ENCODE measurements around the gene COL16A1.
A peak's percentile ranks its signal among the peaks of the same experiment; 100 is the strongest.

Gene COL16A1

GRCh38 chr1:31683997-31684396, 19.8 kb downstream of the COL16A1 start:
- no peak for DNase-seq

DNA sequence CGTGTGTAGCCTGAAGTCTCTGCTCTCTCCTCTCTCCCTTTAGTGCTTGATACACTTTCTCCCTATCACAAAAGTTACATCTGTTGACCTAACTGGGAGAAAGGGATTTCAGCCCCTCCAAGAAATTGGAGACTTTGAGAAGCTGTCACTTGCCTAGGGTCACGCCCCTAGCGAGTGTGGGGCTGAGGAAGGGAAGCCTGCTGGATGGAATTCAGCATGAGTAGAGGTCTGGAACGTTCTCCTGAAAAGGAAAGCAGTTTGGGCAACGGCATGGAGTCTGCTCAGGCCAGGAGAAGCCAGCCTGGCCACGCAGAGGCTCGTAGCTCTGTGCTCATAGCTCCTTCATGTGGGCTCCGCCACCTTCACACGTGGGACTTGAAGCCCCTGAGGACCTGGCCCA, 22.4 kb downstream of the COL16A1 start:
- DNase-seq = no peak

DNA sequence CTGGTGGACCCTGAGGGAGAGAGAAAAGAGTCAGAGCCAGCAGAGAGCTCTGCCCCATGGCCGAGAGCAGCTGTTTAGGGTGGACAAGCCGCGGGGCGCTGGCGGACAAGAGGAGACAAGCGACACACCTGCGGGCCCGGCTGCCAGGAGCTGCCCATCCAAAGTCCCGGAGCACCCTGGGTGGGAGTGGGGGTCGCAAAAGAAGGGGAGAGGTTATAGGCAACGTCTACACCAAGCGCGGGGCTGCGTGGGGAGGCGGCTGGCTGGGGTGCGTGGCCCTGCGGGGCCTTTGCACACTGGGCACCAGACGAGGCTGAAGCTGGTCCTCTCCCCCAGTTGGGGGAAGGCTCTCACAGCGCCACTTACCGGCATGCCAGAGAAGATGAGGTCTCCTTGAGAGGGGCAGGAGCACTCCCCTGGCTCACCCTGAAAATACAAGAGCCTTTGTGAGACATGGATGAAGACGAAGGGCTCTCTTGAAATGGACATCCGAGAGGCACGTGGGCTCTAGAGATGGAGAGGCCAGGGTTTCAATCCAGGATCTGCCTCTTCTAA, 24.1 kb downstream of the COL16A1 start:
- no peak for DNase-seq

DNA sequence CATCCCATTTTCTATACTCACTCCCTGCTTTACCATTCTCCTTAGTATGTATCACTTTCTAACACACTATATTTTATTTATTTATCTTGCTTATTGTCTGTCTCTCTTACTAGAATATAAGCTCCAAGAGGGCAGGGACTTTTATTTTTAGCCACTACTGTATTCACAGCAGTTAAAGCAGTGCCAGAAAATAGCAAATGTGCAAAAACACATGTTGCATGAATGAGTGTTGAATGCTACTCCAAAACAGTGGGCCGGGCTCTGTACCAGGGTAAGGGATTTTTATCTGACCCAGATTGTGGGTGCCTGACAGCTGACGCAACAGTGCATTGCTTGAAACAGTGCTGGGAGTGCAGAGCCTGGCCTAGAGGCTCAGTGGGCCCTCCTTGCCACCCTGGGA, 24.7 kb downstream of the COL16A1 start:
- no peak for DNase-seq

- no peak for DNase-seq
Measured at GRCh38 chr1:31678681-31679080, 25.1 kb downstream of the COL16A1 start.

DNA sequence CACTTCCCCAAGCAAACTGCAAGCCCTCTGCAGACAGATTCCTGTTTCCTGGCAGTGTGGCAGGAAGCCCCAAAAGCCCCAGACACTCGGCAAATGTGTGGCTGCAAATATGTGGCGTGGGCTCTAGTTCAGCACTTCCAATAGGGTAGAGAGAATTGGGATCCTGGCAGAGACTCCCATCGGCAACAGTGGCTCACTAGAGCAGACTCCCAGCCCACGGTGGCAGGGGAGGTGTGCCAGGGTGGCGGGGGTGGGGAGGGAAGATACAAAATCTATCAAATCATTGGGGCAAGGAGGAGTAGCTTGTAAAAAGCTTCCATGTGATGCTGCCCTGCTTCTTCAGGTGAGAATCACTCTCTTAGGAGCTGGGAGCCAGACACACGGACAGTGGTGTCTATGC, 25.9 kb downstream of the COL16A1 start:
- no peak for DNase-seq

- no peak for DNase-seq
Measured at GRCh38 chr1:31677401-31677800, 26.4 kb downstream of the COL16A1 start.

DNA sequence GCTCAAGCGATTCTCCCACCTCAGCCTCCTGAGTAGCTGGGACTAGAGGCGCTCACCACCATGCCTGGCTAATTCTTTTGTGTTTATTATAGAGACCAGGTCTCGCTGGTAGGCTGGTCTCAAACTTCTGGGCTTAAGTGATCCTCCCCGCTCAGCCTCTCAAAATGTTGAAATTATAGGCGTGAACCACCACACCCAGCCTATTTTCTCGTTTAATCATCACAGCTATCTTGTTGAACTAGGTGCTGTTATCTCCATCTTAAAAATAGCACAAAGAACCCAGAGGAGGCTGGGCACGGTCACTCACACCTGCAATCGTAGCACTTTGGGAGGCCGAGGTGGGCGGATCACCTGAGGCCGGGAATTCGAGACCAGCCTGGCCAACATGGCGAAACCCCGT, 28.1 kb downstream of the COL16A1 start:
- no peak for DNase-seq

GRCh38 chr1:31675161-31675560, 28.7 kb downstream of the COL16A1 start:
- no peak for DNase-seq

- no peak for DNase-seq
Measured at GRCh38 chr1:31674626-31675025, 29.2 kb downstream of the COL16A1 start.

DNA sequence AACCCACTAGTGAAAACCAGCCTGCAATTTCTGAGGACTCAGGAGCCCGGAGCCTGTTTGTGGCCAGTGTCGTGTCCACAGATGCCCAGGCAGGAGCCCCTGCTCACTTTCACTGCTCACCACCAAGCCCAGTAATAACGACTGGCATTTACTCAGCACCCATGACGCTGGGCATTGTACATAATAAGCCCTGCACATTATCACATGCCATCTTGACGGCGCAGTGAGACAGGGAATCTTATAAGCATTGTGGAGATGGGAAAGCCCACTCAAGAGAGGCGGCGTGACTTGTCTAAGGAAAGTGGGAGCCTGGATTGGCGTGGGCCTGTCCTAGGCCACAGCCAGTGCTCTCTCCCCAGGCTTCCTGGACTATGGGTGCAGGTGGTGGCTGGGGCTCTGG, 30.4 kb downstream of the COL16A1 start:
- no peak for DNase-seq

GRCh38 chr1:31672986-31673385, 30.8 kb downstream of the COL16A1 start:
- no peak for DNase-seq

DNA sequence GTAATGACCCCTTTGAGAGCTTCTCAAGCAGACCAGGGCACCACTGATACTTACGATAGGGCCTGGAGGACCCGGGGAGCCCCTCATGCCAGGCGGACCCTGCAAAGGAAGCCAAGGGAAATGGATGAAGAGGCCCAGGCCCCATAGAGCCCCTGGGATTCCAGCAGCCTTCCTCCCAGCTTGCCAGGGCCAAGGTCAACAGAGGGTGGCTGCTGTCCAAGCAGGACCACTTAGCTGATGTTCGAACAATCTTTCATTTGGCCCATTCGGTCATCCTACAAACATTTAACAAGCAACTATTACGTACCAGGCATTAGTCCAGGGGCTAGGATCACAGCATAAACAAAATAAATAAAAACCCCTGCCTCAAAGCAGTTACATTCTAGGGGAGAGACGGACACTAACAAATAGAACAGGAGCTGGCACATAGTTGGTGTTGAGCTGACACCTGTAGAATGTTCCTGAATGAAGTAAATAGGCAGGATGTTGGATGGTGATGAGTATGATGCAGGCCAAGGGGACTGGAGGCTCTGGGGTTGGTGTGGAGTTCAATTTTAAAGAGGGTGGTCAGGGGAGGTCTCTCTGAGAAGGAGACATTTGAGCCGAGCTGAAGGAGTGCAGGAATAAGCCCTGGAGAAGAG, 32.1 kb downstream of the COL16A1 start:
- DNase-seq = no peak

- DNase-seq = no peak
Measured at GRCh38 chr1:31671147-31671546, 32.7 kb downstream of the COL16A1 start.

DNA sequence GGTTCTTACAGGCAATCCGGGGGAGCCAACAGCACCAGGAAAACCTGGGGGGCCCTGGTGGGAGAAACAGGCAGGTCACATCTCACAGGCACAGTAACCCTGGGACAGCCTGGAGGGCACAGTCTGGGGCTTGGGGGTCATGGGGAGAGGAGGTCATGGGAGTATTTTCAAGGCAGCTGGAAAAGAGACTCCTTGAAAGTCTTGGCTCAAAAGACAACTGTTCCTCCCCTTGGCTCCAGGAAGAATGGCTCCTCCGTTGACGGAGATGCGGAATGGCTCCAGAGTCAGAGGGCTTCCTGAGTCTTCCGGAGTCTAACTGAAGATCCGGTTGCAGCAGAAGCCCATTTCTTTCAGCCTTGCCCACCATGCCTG, 33.2 kb downstream of the COL16A1 start:
- no peak for DNase-seq

- DNase-seq = peak in 1 of 5 experiments; percentile 16
Measured at GRCh38 chr1:31669786-31670592, 33.8 kb downstream of the COL16A1 start.

DNA sequence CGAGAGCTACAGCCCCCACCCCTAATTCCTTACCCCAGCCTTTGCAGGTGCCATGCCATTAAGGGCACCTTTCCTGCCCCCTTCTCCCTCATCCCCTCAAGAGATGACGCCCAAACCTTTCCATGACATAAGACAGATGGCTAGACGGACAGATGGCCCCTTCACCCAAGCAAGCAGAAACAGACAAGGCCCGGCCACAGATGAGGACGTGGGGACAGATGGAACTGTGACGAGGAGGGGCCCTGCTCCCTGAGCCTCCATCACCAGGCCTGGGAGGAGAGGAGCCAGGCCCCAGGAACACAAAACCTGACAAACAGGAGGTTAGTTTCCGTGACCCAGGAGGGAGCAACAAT, 34.4 kb downstream of the COL16A1 start:
- DNase-seq = no peak

GRCh38 chr1:31668303-31668883, 35.4 kb downstream of the COL16A1 start:
- DNase-seq = no peak

DNA sequence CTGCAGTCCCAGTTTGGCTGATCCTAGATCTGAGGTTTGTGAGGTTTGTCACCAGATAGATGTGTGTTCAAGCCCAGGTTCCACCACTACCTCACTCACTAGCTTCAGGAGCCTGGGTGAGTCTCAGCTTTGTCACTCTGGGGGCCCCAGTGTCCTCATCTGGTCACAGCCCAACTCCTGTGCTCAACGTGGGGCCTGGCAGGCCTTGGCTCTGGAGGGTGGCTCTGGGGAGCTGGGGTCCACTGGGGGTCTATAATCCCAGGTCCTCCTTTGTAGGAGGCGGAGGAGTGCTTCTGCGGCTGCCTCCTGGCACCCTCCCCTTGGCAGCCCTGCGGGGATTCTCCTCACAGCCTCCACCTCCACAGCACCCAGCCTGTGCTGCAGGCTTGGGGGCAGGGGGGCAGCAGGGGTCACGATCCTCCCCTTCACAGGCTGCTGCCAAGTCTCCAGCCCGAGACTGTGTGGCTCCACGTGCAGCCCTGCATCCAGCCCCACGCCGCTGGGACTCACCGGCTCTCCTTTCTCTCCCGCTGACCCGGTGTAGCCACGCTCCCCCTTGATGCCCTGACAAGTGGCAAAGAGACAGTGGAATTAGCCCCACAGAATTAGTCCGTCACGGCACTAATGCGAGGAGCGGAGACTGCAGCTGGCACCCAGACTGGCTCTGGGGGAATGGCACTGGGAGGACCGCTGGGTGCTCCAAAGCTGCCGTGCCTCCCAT, 36.6 kb downstream of the COL16A1 start:
- no peak for DNase-seq

DNA sequence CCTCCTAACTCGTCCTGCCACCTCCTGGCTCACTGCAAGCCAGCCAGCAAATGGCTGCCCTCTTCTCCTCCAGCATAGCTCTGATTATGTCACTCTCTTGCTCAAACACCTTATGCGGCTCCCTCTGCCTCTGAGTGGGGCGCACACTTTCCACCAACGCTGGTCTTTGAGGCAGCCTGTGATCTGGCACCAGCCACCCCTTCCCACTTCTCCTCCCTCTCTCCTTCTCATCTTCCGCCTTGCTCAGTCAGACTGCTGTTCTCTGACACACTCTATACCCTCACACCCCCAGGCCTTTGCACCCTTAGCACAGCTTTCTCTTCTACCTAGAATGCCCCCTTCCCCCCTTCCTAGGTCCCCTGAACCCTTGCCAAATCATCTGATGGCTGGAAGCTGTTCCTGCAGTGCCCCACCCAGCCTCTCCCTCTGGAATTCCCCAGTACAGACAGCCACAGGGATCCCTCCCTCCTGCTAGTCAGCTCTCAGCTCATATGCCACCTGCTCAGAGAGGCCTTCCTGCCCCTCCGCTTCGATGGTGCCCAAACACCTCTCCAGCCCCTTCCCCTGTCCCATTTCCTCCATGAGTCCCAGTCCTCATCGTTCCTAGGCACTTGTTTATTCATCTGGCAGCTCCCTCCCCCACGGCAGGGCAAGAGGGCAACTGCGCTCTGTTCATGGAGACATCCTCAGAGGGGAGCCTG, 37.4 kb downstream of the COL16A1 start:
- DNase-seq = no peak

DNA sequence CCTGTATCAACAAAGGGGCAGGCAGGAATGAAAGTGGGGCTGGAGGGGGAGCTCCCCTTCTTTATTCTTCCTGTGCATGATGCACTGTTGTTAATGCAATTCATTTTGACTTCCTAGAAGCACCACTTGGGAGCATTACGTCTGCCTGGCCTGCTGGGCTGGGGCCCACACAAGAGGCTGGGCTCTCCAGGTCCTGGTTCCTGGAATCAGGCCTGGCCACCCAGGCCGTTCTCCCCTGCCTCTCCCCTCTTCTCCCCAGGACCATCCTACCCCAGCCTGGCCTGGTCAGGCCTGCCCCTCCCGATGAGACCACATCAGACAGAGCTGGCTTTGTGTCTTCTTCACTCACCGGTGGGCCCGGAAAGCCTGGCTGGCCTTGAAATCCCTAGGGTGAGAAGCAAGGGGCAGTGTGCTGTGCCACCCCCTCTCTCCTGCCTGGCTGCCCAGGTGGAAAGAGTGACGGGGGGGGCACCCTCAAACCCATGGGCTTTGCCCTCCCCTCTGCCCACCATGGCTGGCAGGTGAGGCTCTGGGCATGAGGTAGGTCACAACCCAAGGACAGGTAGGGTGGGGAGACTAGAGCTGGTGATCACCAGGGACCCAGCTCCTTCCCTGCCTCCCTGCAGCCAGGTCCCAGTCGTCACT, 38.5 kb downstream of the COL16A1 start:
- no peak for DNase-seq

DNA sequence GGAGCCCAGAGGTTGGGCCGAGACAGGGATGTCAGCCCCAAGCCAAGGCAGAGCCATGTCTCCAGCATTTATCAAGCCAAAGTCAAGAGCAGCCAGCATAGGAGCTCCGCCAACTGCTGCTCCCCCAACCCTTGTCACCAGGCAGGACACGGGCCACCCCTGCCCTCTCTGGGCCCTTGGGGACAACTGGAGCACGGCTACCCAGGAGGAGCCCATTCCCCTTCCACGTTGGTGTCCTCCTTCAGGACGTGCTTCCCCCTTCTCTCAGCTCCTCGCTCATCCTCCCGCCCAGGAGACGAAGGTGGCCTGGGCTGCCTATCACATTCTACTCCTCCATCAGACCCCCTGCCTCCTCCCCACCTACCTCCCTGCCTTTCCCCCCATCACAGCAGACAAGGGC, 39.3 kb downstream of the COL16A1 start:
- no peak for DNase-seq

Data from T-helper 2 cell (primary cell).